Endothelial cell of umbilical vein (primary cell): ENCODE results near the gene SIX1. TPM values are rescaled to one million over a fixed set of nuclear protein-coding genes. Genes with fewer than 3 reads are reported as not detected.

Experiments
- Bru-seq: library from RNA; stranded (reverse); fragments of 400-500 nt; gene quantifications from one replicate; lab custom pipeline; 2021; lab: Mats Ljungman, UMichigan
- BruChase-seq, 2 experiments: library from RNA; stranded (reverse); fragments of 400-500 nt; gene quantifications; one replicate each; lab custom pipeline; 2021; lab: Mats Ljungman, UMichigan
- BruUV-seq: library from RNA; stranded (reverse); fragments of 400-500 nt; replicated peaks from 2 replicates; lab custom pipeline; 2021; lab: Mats Ljungman, UMichigan
- CTCF ChIA-PET: fragments of 300-600, 350-600 bp; sonication (Branson Sonifier 250); formaldehyde crosslinking; loops from one replicate; lab custom pipeline; 2021; ENCODE audit warnings: antibody characterized with exemption, inconsistent platforms; lab: Charles Lee
- POLR2A ChIA-PET: fragments of 300-600, 350-600 bp; sonication (Branson Sonifier 250); formaldehyde crosslinking; loops from one replicate; lab custom pipeline; 2021; ENCODE audit warnings: antibody characterized with exemption, inconsistent platforms; lab: Charles Lee
- DNase-seq: peaks from one replicate; pipeline ENCODE4 v3.0.0-alpha.2; 2011; ENCODE audit warnings: low read depth, low spot score
- FAIRE-seq: peaks from 2 replicates; lab custom pipeline; 2011; peaks lifted over from hg19 to GRCh38; lab: Jason Lieb, UNC
- H2AFZ ChIP-seq: 2 replicates; pipeline ENCODE4 v1.6.0; 2012; ENCODE audit warnings: low read depth, low read length, control low read depth, inconsistent platforms
- H3K27ac ChIP-seq: 2 replicates; pipeline ENCODE4 v1.5.1; 2011; ENCODE audit warnings: low read depth, mild to moderate bottlenecking, control low read depth, low read length, moderate library complexity; ENCODE audit not compliant: insufficient read depth
- H3K27me3 ChIP-seq, 2 experiments: 2 replicates each; pipeline versions ENCODE4 v1.6.0 to v1.6.1; 2011; ENCODE audit warnings: low read length in 2 of 2, mixed read lengths in 1 of 2; ENCODE audit not compliant: control insufficient read depth in 2 of 2, insufficient read depth in 2 of 2
- H3K36me3 ChIP-seq, 2 experiments: 2 replicates in 1 of 2; 3 replicates in 1 of 2; pipeline ENCODE4 v1.5.1; 2011; ENCODE audit warnings: low read length in 2 of 2, mild to moderate bottlenecking in 1 of 2, moderate library complexity in 1 of 2; ENCODE audit not compliant: control insufficient read depth in 2 of 2, insufficient read depth in 2 of 2; ENCODE audit errors: extremely low read depth in 1 of 2
- H3K4me1 ChIP-seq: 3 replicates; pipeline ENCODE4 v1.5.1; 2011; ENCODE audit warnings: mild to moderate bottlenecking, low read length; ENCODE audit not compliant: control insufficient read depth, insufficient read depth; ENCODE audit errors: extremely low read depth
- H3K4me2 ChIP-seq: 2 replicates; pipeline ENCODE4 v1.6.1; 2011; ENCODE audit warnings: low read length, control low read depth, mixed read lengths; ENCODE audit not compliant: insufficient read depth
- H3K4me3 ChIP-seq, 3 experiments: fragments of 200-600 bp in 1 of 3; sonication (generic), shearing (Covaris generic) in 1 of 3; replicated peaks in 1 of 3; 2 replicates each; pipeline ENCODE4 v1.5.1; 2011 to 2016; ENCODE audit warnings: control low read depth in 3 of 3, low read length in 3 of 3, mild to moderate bottlenecking in 2 of 3, inconsistent platforms in 1 of 3, low read depth in 1 of 3, moderate library complexity in 1 of 3; ENCODE audit not compliant: insufficient read depth in 1 of 3
- H3K79me2 ChIP-seq: 2 replicates; pipeline ENCODE4 v1.6.0; 2012; ENCODE audit warnings: low read length, inconsistent platforms; ENCODE audit not compliant: control insufficient read depth, insufficient read depth
- H3K9ac ChIP-seq: replicated peaks from 2 replicates; pipeline ENCODE3; 2011; ENCODE audit warnings: low read length, control low read depth; ENCODE audit not compliant: insufficient read depth; ENCODE audit errors: extremely low read depth
- H3K9me1 ChIP-seq: replicated peaks from 3 replicates; pipeline ENCODE4 v1.6.0; 2011; ENCODE audit warnings: mild to moderate bottlenecking, low read length; ENCODE audit not compliant: control insufficient read depth, insufficient read depth; ENCODE audit errors: extremely low read depth
- H3K9me3 ChIP-seq: replicated peaks from 2 replicates; pipeline ENCODE4 v1.5.1; 2012; ENCODE audit warnings: low read length, inconsistent platforms; ENCODE audit not compliant: control insufficient read depth, insufficient read depth
- H4K20me1 ChIP-seq: replicated peaks from 2 replicates; pipeline ENCODE3; 2011; ENCODE audit warnings: mild to moderate bottlenecking, low read length; ENCODE audit not compliant: control insufficient read depth, insufficient read depth; ENCODE audit errors: extremely low read depth
- CTCF ChIP-seq, 2 donors: IDR thresholded peaks; 1 replicate in 1 of 2; 2 replicates in 1 of 2; pipeline ENCODE4 v1.5.1; 2011; ENCODE audit warnings: low read length in 2 of 2, mild to moderate bottlenecking in 2 of 2, moderate library complexity in 2 of 2, control low read depth in 1 of 2, inconsistent platforms in 1 of 2, low read depth in 1 of 2; ENCODE audit not compliant: insufficient read depth in 1 of 2; ENCODE audit errors: extremely low read depth in 1 of 2
- EZH2 ChIP-seq: IDR thresholded peaks from 2 replicates; pipeline ENCODE4 v1.6.1; 2012; ENCODE audit warnings: borderline replicate concordance, low read depth, mild to moderate bottlenecking, moderate library complexity, low read length, inconsistent platforms; ENCODE audit not compliant: severe bottlenecking
- FOS ChIP-seq: IDR thresholded peaks from 2 replicates; pipeline ENCODE4 v1.6.1; 2011; ENCODE audit warnings: mild to moderate bottlenecking, low read length, moderate library complexity, borderline replicate concordance; ENCODE audit not compliant: insufficient read depth
- GATA2 ChIP-seq: IDR thresholded peaks from 2 replicates; pipeline ENCODE4 v1.7.0; 2011; ENCODE audit warnings: low read depth, mild to moderate bottlenecking, moderate library complexity, mixed read lengths, low read length; ENCODE audit not compliant: insufficient read length, insufficient read depth
- JUN ChIP-seq: IDR thresholded peaks from 2 replicates; pipeline ENCODE4 v1.6.1; 2011; ENCODE audit warnings: borderline replicate concordance, low read depth; ENCODE audit not compliant: insufficient read length, insufficient read depth
- MAX ChIP-seq: IDR thresholded peaks from 2 replicates; pipeline ENCODE4 v1.6.1; 2011; ENCODE audit not compliant: insufficient read depth, insufficient read length
- MYC ChIP-seq: IDR thresholded peaks from one replicate; pipeline ENCODE4 v1.6.1; 2011; ENCODE audit warnings: mild to moderate bottlenecking, low read depth, low read length
- POLR2A ChIP-seq: IDR thresholded peaks from 2 replicates; pipeline ENCODE4 v1.6.1; 2012; ENCODE audit warnings: low read depth, mild to moderate bottlenecking, control low read depth, low read length
- POLR2AphosphoS5 ChIP-seq: IDR thresholded peaks from 2 replicates; pipeline ENCODE4 v1.6.1; 2012; ENCODE audit warnings: low read depth, mild to moderate bottlenecking, control low read depth, low read length, moderate library complexity; ENCODE audit not compliant: insufficient read depth
- dilution Hi-C: fragments of 300-500 bp; cut with MboI; formaldehyde crosslinking; loops from one replicate; pipeline ENCODE4 v1.15.0; 2019; ENCODE audit warnings: low sequenced_read_pairs; ENCODE audit not compliant: extremely low pct_ligation_motif_present
- intact Hi-C: fragments of 100-400 bp; cut with micrococcal nuclease; formaldehyde crosslinking; loops from one replicate; pipeline ENCODE4 v1.10.0; 2022
- long read RNA-seq: library from polyadenylated mRNA; stranded (forward); transcript quantifications from one replicate; pipeline ENCODE4 v2.0.0, GENCODE V29; 2021
- polyA minus RNA-seq, 3 experiments: library from RNA; depleted of rRNA, polyadenylated mRNA; stranded (reverse); fragments of >200 nt; gene quantifications; 1 replicate in 1 of 3; 2 replicates in 2 of 3; pipeline ENCODE4 v1.2.3, GENCODE V29; 2011
- polyA plus RNA-seq, 4 experiments: library from polyadenylated mRNA; depleted of rRNA in 3 of 4; stranded (reverse) in 3 of 4; unstranded in 1 of 4; fragments of >200 nt; gene quantifications; 2 replicates each; pipeline versions ENCODE4 v1.2.1 to v1.2.3, GENCODE V29; 2011 to 2012; ENCODE audit warnings: missing spikeins in 1 of 4
- total RNA-seq: library from RNA; stranded (reverse); gene quantifications from 2 replicates; pipeline ENCODE4 v1.2.3, GENCODE V29; 2021

SIX1 gene
- total RNA-seq (0.40 and 0.55 TPM in 2 replicates), polyA plus RNA-seq (0.55 and 0.57 TPM in 2 replicates), polyA minus RNA-seq (0.64 and 0.80 TPM in 2 replicates), Bru-seq, nascent RNA (percentile 23 among the genes with signal in this experiment), BruChase-seq, experiment 1, labeled RNA remaining after a 6-hour chase (percentile 17 among the genes with signal in this experiment), BruChase-seq, experiment 2, labeled RNA remaining after a 2-hour chase (percentile 28 among the genes with signal in this experiment)
- 0.59 and 0.61 TPM in 2 replicates for polyA plus RNA-seq (2011; cell fraction: cytosol; rRNA removed)
- polyA plus RNA-seq (2011; cell fraction: nucleus; rRNA removed), result 0.38 and 0.51 TPM in 2 replicates
- polyA plus RNA-seq (2012), result 0.33 and 0.37 TPM in 2 replicates
- polyA minus RNA-seq (2011; cell fraction: cytosol; rRNA and poly(A)+ RNA removed), result 1.2 TPM
- 0.24 and 0.58 TPM in 2 replicates for polyA minus RNA-seq (2011; cell fraction: nucleus; rRNA and poly(A)+ RNA removed)
- long read RNA-seq, partial matches to known transcripts, result 0 of 1 reads
- long read RNA-seq, other reads (novel, unspliced or antisense), result 1 of 1 reads

- H3K79me2 ChIP-seq, result no peaks in the 10 kb centered on the region
- intact Hi-C loops (loop anchor here (1.0 to 2.0 kb wide), 3 partner anchors 72 to 530 kb away; no protein-coding TSS in a partner anchor), dilution Hi-C loops (loop anchor here (25.0 kb wide), 2 partner anchors 388 to 613 kb away; no protein-coding TSS in a partner anchor)
- peaks cover 25% of the 10 kb centered on the region for H3K4me1 ChIP-seq
- peak; percentile 83 for DNase-seq
- H3K27ac ChIP-seq, result no peak within 1 kb of the TSS
- peak within 1 kb of the TSS; percentile 12 to 47 (median 15) for H3K4me3 ChIP-seq
- no peaks in the 10 kb centered on the region for H3K9me3 ChIP-seq
- ChIA-PET POLR2A (no interaction called here), CTCF (interaction anchor here (1.5 to 2.4 kb wide), 3 partner anchors 8 to 604 kb away, joined by 4 to 9 read pairs (median 8); no protein-coding TSS in a partner anchor)
- no TSS peak for BruUV-seq
- H3K9ac ChIP-seq, result no peak within 1 kb of the TSS
- peak within 1 kb of the TSS; percentile 50 for H3K4me2 ChIP-seq
- H3K27me3 ChIP-seq, result peaks cover 80 to 98% of the 10 kb centered on the region in 2 experiments
- H3K9me1 ChIP-seq, result no peaks in the 10 kb centered on the region
- peaks cover 5% of the 10 kb centered on the region for H4K20me1 ChIP-seq
- H2AFZ ChIP-seq, result peak within 1 kb of the TSS; percentile 91
- TF ChIP-seq EZH2 (peak; percentile 42), MYC (no peak), POLR2A (peak; percentile 57)
- H3K36me3 ChIP-seq, result no peaks in the 10 kb centered on the region
- FAIRE-seq, result peak; percentile 89
Observed at GRCh38 chr14:60648934-60649874, at the start of gene SIX1. SIX1 (minus strand) TSS chr14:60649477; CDS start chr14:60649189, 288 bp downstream.

- intact Hi-C loops (no loop called here), dilution Hi-C loops (no loop called here)
- CTCF ChIA-PET, result no interaction called here
- Histone ChIP-seq H2AFZ (no peak overlapping the region), H3K27me3 (peaks cover 2 to 8% of the 10 kb centered on the region in 2 experiments), H4K20me1 (no peaks in the 10 kb centered on the region), H3K79me2 (no peaks in the 10 kb centered on the region), H3K9me3 (no peaks in the 10 kb centered on the region), H3K9ac (no peak overlapping the region), H3K4me2 (no peak overlapping the region), H3K4me1 (no peaks in the 10 kb centered on the region), H3K4me3 (no peak overlapping the region), H3K27ac (no peak overlapping the region), H3K9me1 (no peaks in the 10 kb centered on the region), H3K36me3 (no peaks in the 10 kb centered on the region)
- POLR2A ChIA-PET, result no interaction called here
- FAIRE-seq, result no peak
- no peak for DNase-seq
- BruUV-seq, result no TSS peak
- TF ChIP-seq EZH2, result no peak
- TF ChIP-seq POLR2A, result no peak
- TF ChIP-seq MYC, result no peak
- no peak for TF ChIP-seq FOS
- TF ChIP-seq JUN, result no peak
- no peak for TF ChIP-seq MAX
- no peak for TF ChIP-seq CTCF (IDR thresholded peaks at IDR 0.05; ENCODE audit: extremely low read depth in 1 of 2, insufficient read depth in 1 of 2, low read depth in 1 of 2, low read length in 2 of 2)
- no peak for TF ChIP-seq POLR2AphosphoS5
- no peak for TF ChIP-seq GATA2
Observed at GRCh38 chr14:60695327-60695726, 46.0 kb upstream of the SIX1 start.
